Activated CD4-positive, alpha-beta T cell treated with anti-CD3 and anti-CD28 coated beads, Interleukin-2, amount 50 U/mL, for 4 hours (primary cell): ENCODE measurements around the gene VPS37C.

ENCODE experiments used
- DNase-seq, 2 experiments: peaks; one replicate each; pipeline ENCODE4 v3.0.0-alpha.2; 2020

Gene VPS37C

DNA sequence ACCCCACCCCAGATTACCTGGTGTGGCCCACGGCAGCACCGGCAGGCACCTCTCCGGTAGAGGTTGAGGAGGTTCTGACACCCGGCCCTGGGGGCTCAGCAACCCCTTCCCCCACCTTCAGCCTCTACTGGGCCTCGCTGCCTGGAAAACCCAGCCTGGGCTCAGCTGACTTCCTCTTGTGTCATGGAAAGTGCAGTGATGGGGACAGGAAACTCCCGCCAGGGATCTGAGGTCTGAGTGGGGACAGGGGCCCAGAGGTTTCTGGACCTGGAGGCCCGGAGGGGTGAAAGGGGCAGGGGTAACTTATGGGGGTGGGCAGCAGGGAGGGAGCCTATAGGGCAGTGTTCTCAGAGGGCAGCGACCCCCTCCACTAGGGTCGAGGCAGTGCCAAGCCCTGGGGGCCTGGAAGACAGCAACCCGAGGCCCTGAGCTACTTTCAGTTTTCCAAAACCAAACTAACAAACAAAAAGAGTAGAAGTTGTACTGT, 68.9 kb downstream of the VPS37C start:
- DNase-seq, result peak; percentile 41 to 51

DNA sequence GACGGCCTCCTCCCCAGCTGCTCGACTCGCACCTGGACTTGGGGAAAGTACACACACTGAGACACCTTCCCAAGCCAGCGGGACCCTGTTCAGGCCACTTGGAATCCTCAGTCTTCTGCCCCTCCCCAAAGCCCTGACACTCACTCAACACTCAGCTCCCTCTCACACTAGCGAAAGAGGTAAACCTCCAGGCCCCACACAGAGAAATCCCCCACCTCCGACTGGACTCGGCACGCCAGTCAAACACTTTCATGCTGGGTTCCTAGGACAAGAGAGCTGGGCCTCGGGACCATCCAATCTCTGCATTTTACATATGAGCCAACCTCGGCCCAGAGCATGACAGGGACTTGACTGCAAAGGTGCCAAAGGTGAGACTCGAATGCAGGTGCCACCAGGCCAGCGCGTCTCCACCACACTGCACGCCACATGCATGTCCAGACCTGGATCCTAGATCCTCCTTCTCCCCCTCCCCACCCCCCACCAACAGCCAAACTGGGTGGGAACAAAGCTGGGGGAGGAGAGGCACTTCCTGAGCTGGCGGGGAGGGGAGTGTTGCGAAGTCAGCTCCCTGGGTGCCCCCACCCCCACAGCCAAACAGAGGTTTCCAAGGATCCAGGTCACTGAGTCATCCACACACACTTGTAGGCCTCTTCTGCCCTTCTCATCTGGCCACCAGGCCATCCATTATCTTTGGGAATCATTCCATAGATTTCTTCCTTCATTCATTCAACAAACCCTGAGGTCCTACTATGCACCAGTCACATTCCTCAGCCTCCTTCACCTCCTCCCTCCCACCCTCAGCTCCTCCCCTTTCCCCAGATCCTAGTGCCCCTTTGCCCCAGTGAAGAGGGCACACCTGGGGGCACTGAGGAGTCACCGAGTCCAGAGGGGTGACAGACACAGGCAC, 69.6 kb downstream of the VPS37C start:
- no peak for DNase-seq

DNA sequence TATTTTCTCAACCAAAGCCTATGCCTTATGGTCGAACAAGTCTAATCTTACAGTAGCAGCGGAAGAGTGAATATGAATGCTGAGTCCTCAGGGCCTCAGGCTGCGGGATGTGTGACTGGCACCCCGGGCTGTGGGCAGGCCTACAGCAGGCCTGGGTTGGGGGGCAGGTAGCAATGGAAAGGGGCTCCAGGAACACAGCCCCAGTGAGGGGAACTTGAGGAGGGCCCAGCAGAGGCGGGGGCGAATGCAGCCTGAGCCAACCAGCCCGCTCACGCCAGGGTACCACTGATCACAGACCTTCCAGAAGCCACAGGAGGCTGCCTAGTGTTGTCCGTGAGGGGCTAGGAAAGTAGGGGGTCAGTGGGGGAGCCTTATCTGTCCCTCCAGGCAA, 70.2 kb downstream of the VPS37C start:
- DNase-seq, result no peak

DNA sequence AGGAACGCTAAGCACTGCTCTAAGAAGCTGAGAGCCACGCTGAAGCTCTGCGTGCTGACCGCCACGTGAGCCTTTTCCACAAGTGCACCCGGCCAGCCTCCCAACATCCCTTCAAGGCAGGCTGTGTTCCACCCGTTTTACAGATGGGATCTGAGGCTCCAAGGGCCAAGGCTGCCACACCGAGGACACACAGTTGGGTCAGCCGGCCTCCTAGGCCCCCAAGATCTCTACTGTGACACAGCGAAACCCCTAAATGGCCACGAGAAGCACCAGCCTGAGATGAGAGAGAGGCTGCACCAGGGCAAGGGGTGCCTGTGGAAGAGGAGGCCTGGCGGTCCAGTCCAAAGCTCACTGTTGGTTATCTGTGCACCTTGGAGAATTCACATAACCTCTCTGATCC, 70.7 kb downstream of the VPS37C start:
- no peak for DNase-seq

DNA sequence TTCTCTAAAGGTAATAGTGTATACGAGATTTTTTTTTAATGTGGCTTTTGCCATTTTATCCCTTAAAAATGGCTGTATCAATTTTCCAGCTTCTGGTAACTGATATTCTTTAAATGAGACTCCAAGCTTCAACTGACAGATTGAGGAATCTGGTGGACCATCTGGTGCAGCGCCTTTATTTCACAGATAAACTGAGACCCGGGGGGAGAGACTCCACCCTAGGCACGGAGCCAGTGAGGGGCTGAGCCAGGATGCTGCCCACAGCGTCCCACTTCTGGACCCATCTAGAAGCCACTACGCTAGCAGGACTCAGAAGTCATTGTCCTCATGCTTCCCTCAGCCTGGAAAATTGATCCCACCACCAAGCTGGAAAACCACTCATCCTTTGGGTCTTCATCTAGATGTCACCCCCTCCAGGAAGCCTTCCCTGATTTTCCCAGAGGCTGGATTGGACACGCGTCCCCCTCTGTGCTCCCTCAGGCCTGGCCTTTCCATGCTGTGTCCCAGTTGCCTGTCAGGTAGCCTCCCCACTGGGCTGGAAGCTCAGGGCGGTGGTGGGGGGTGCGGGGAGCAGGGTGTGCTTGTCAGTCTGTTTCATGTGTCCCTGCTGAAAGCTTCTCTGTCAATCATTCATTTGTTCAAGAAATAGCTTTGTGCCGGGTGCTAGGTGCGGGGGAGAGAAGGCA, 71.3 kb downstream of the VPS37C start:
- no peak for DNase-seq

DNA sequence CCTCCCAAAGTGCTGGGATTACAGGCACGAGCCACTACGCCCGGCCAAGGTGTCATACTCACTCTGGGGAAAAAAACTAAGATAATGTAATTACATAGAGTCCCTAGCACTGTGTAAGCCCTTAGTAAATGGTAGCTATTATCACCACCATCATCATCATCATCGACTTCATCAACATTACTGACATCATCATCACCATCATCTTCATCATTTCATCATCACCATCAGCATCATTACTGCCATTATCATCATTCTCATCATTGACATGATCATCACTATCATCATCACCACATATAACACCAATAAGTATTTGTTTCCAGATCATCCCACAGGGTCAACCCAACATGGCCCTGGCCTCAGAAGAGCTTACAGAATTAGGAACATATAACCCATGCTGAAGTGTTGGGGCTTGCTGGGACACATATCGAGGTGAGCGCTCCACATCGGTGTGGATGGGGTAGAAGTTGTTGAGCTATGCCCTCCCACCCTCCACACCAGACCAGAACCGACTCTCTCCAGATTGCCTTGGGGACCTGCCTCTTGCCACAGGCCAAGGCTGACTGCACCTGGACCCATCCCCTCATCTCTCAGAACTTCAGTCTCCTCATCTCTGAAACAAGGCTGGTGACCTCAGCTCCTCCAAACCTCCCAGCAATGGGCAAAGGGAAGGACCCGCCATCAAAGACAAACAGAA, 73.7 kb downstream of the VPS37C start:
- DNase-seq, result no peak

DNA sequence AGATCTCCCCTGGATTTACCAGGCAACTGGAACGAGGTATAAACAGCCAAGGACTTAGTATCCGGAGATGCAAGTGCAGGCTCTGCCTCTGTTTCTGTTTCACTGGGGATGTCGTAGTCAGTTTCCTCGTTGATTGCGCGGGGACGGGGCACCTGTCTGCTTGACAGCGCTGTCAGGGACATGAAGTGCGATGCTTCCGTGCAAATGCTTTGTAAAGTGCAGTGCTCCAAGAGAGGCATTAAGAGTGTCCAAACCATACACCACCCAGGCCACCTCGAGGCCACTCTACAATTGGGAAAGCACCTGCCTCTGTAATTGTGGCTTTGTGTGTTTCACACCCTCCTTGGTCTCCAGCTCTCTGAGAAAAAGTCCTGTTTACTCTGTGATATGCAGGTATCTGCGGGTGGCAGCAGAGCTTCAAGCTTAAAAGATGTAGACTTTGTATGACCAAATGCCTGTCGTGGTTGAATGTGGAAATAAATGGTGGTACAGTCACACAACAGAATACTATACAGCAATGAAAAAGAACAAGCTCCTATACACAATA, 77.6 kb downstream of the VPS37C start:
- peak; percentile 50 to 51 for DNase-seq

DNA sequence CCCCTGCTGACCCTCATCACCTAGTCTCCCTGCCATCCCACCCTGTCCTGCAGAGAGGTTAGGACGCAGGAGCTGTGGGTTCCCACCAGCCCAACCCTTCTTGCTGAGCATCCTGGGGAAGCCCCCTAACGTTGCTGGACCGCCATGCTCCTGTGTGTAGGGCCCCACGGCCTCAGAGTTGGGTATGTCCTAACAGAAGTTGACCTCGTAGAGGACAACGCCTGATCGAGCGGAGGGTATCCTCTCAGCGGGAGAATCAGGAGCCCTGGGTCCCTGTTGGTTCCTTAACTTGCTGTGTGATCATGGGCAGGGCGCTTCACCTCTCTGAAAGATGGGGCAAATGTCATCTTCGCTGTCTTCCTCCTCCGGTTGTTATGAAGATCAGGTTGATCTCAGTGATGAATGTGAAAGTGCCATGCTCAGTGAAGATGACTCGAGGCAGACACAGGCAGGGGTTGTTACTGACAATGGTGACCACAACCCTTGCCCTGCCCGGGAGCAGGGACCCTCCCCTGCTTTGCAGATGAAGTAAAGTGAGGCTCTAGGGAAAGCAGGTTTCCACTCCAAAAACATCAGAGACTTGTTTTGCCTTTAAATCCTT, 78.2 kb downstream of the VPS37C start:
- no peak for DNase-seq

DNA sequence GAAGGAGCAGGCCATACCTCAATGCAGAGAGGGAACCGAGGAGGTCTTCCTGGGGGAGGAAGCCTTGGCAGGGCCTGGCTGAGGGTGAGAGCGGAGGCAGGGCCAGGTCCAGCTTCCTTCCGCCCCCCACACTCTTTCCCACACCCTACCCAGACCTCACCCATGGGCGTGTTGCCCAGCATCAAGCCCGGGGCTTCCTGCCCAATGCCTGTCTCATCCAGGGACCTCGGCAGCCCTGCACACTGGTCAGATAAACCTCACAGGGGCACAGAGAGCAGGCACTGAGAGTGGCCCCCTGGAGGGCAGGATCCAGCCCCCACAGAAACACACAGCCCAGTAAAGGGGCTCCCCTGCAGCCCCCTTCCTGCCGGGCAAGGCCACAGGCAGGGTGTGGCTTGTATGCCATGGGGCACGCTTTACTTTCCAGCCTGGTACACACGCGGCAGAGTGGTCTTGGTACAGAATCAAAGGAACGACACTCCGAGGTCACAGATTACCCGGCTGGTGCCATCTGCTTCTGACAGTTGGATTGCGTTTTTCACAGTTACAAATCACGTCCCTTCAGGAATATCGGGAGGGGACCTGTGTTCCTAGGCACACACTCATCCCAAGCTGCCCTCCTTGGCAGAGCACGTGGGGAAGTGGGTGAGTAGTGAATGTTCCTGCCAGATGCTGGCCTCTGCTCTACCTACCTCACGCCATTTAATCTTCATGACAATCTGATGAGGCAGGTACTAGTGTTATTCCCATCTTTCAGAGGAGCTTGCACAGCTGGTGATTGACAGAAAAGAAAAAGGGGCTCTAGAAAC, 79.0 kb downstream of the VPS37C start:
- no peak for DNase-seq

DNA sequence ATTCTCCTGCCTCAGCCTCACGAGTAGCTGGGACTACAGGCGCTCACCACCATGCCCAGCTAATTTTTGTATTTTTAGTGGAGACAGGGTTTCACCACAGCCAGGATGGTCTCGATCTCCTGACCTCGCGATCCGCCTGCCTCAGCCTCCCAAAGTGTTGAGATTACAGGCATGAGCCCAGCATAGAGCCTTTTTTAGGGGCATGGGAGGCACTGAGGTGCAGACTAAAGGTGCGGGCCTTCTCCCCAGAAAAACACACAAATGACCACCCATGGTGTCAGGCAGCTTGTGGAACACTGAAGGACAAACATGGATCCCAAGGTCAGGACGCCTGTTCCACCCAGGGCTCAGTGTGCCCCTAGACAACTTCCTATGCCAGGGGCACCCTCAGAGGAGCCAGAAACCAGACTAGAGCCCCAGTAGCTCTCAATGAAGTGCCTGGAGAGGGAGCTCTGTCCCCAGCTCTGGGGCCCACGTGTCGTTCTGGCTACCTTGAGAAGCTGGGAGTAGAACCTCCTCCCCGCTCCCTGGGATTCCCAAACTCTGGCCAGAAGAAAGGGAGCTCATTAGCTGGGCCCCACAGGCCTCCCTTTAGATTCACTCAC, 80.1 kb downstream of the VPS37C start:
- DNase-seq, result no peak

DNA sequence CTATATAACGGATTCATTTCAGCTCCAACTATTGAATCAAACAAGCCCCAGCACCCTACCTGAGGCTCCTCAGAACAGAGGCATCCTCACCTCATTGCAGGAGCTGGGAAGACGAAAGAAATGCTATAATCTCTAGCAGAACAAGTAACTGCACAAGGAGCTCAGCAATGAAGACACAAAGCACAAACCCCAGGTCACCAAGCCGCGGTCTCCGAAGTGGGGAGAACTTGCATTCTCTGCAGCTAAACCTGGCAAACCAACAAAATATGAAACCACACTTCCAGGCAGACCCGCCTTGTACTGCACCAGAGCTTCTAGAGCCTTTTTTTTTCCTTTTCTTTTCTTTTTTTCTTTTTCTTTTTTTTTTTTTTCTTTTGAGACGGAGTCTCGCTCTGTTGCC, 80.7 kb downstream of the VPS37C start:
- DNase-seq, result no peak
